ENCODE measurements around the gene ACOT9. TPM values are rescaled to one million over a fixed set of nuclear protein-coding genes. Genes with fewer than 3 reads are reported as not detected.
A peak's percentile ranks its signal among the peaks of the same experiment; 100 is the strongest.

ACOT9 gene
- total and polyA plus RNA-seq, 2 donors = 13.6 to 44.5 TPM

GRCh38 chrX:23785580-23785979, 42.5 kb upstream of the ACOT9 start:
- Histone ChIP-seq H3K27me3 (ENCODE audit: control insufficient read depth in 2 of 2, insufficient read depth in 1 of 2, low read length in 1 of 2) (no peaks in the 10 kb centered on the region), H3K4me3 (ENCODE audit: low read length in 2 of 2) (no peak overlapping the region), H3K4me1 (ENCODE audit: control insufficient read depth in 2 of 2, insufficient read depth in 2 of 2, low read length in 2 of 2) (peaks cover 2 to 5% of the 10 kb centered on the region in 2 donors), H3K9me3 (ENCODE audit: control insufficient read depth in 2 of 2, insufficient read depth in 1 of 2, low read length in 1 of 2) (no peaks in the 10 kb centered on the region), H3K27ac (ENCODE audit: low read depth in 1 of 2, low read length in 1 of 2) (no peak overlapping the region), H3K36me3 (ENCODE audit: control insufficient read depth in 2 of 2, insufficient read depth in 2 of 2, low read length in 1 of 2) (peaks cover 0 to 9% of the 10 kb centered on the region in 2 donors)
- 97% methylated on average over 2 of the region's 2 CpGs for WGBS
- DNase-seq (ENCODE audit: low read depth in 6 of 9, low spot score in 9 of 9) = no peak

DNA sequence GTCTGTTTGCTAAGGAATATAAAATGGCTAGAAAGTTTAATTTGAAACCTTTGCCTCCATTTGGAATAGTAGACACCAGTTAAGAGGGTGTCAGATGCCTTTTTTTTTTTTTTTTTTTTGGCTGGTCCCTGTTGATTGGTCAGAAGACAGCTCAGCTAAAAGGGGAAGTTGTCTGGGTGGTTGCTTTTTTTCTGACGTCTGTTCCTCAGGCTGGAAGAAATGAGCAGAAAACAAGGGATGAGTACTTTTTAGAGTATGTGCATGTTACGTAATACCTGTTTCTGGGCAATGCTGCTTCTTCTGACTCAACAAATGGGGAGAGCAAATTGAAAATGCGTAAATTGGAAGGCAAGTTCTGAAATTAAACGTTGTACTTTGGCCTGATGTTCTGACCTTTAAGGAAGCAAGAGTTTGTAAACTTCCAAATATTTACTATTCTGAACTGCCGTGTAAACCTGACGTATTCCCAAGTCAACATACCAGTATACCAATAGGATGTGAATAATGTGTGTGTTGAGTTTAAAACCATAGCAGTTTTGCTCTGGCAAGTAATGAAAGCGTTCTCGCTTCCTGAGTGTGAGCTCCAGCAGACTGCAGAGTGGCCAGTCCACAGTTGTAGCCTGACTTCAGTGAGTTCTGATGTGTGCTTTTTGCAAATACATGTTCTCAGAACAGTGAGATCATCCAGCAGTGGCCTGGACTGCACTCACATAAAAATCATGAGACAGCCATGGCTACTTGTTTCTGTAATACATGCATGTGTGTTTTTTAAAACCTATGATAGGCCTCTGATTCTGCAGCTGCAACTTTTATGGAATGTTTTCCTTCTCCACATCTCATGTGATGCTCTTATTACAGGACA, 41.6 kb upstream of the ACOT9 start:
- no peak for DNase-seq (ENCODE audit: low read depth in 6 of 9, low spot score in 9 of 9)
- 76% methylated on average over 8 of the region's 8 CpGs for WGBS

DNA sequence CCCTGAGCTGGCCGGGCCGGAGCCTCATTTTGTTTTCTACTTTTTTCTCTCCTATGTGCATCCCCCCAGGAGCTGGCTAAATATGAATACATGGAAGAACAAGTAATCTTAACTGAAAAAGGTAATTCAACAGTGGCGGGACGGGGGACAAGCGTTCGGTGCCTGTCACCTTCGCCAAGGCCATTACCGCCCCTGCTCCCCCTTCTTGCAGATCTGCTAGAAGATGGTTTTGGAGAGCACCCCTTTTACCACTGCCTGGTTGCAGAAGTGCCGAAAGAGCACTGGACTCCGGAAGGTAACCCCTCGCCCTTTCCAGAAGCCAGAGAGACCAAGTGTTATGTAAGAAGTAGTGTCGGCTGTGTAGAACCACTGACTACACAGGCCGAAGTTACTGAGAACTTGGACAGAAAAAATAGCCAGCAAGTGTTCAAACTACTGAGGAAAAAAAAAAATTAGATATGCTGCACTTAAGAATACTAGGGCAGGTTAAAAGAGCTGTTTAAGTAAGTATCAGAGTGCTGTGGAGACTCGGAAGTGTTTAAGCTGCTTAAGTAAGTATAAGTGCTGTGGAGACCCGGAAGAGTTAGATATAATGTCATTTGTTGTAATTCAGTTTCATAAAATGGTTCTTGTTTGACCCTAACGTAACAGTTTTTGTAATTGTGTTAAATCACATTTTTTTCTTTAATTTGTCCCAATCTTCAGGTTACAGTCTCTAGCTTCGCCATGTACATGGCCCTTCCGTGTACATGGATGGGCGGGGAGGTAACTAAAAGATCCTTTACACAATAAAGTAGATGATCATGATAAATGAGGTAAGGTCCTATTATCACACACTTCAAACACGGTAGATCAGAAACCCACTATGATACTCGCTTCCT, 40.8 kb upstream of the ACOT9 start:
- WGBS = 19% methylated on average over 21 of the region's 21 CpGs
- H3K4me1 ChIP-seq (ENCODE audit: control insufficient read depth in 2 of 2, insufficient read depth in 2 of 2, low read length in 2 of 2) = peaks cover 2 to 5% of the 10 kb centered on the region in 2 donors
- no peaks in the 10 kb centered on the region for H3K9me3 ChIP-seq (ENCODE audit: control insufficient read depth in 2 of 2, insufficient read depth in 1 of 2, low read length in 1 of 2)
- no peaks in the 10 kb centered on the region for H3K27me3 ChIP-seq (ENCODE audit: control insufficient read depth in 2 of 2, insufficient read depth in 1 of 2, low read length in 1 of 2)
- H3K36me3 ChIP-seq (ENCODE audit: control insufficient read depth in 2 of 2, insufficient read depth in 2 of 2, low read length in 1 of 2) = peaks cover 0 to 9% of the 10 kb centered on the region in 2 donors
- H3K4me3 ChIP-seq (ENCODE audit: low read length in 2 of 2) = peak overlapping the region; percentile 70 to 72
- DNase-seq (ENCODE audit: low read depth in 6 of 9, low spot score in 9 of 9) = peak in 1 of 9 donors; percentile 37
- H3K27ac ChIP-seq (ENCODE audit: low read depth in 1 of 2, low read length in 1 of 2) = peak overlapping the region; percentile 85 to 89

More for the DNA sequence above, 41.6 kb upstream of the ACOT9 start:
- Histone ChIP-seq H3K4me1 (ENCODE audit: control insufficient read depth in 2 of 2, insufficient read depth in 2 of 2, low read length in 2 of 2) (peaks cover 2 to 5% of the 10 kb centered on the region in 2 donors), H3K36me3 (ENCODE audit: control insufficient read depth in 2 of 2, insufficient read depth in 2 of 2, low read length in 1 of 2) (peaks cover 0 to 9% of the 10 kb centered on the region in 2 donors), H3K9me3 (ENCODE audit: control insufficient read depth in 2 of 2, insufficient read depth in 1 of 2, low read length in 1 of 2) (no peaks in the 10 kb centered on the region), H3K4me3 (ENCODE audit: low read length in 2 of 2) (peak overlapping the region; percentile 70 to 72), H3K27me3 (ENCODE audit: control insufficient read depth in 2 of 2, insufficient read depth in 1 of 2, low read length in 1 of 2) (no peaks in the 10 kb centered on the region), H3K27ac (ENCODE audit: low read depth in 1 of 2, low read length in 1 of 2) (peak overlapping the region in 1 of 2 donors; percentile 52)

- Histone ChIP-seq H3K36me3 (ENCODE audit: control insufficient read depth in 2 of 2, insufficient read depth in 2 of 2, low read length in 1 of 2) (peaks cover 0 to 9% of the 10 kb centered on the region in 2 donors), H3K27ac (ENCODE audit: low read depth in 1 of 2, low read length in 1 of 2) (peak within 1 kb of the TSS; percentile 85 to 89), H3K9me3 (ENCODE audit: control insufficient read depth in 2 of 2, insufficient read depth in 1 of 2, low read length in 1 of 2) (no peaks in the 10 kb centered on the region), H3K27me3 (ENCODE audit: control insufficient read depth in 2 of 2, insufficient read depth in 1 of 2, low read length in 1 of 2) (no peaks in the 10 kb centered on the region), H3K4me3 (ENCODE audit: low read length in 2 of 2) (peak within 1 kb of the TSS; percentile 70 to 72), H3K4me1 (ENCODE audit: control insufficient read depth in 2 of 2, insufficient read depth in 2 of 2, low read length in 2 of 2) (peaks cover 2 to 5% of the 10 kb centered on the region in 2 donors)
- DNase-seq (ENCODE audit: low read depth in 6 of 9, low spot score in 9 of 9) = peak; percentile 67 to 96 (median 88)
- under 1% methylated on average over 58 of the region's 58 CpGs for WGBS
Measured at GRCh38 chrX:23782863-23783588, 40.0 kb upstream of the ACOT9 start, which contains the start of gene SAT1. Gene SAT1 (plus strand): TSS chrX:23783173. CDS start chrX:23783352, 179 bp downstream.

GRCh38 chrX:23782455-23782854, 39.4 kb upstream of the ACOT9 start:
- peaks cover 0 to 9% of the 10 kb centered on the region in 2 donors for H3K36me3 ChIP-seq (ENCODE audit: control insufficient read depth in 2 of 2, insufficient read depth in 2 of 2, low read length in 1 of 2)
- H3K9me3 ChIP-seq (ENCODE audit: control insufficient read depth in 2 of 2, insufficient read depth in 1 of 2, low read length in 1 of 2) = no peaks in the 10 kb centered on the region
- H3K27ac ChIP-seq (ENCODE audit: low read depth in 1 of 2, low read length in 1 of 2) = peak overlapping the region in 1 of 2 donors; percentile 57
- no peaks in the 10 kb centered on the region for H3K27me3 ChIP-seq (ENCODE audit: control insufficient read depth in 2 of 2, insufficient read depth in 1 of 2, low read length in 1 of 2)
- no peak overlapping the region for H3K4me3 ChIP-seq (ENCODE audit: low read length in 2 of 2)
- DNase-seq (ENCODE audit: low read depth in 6 of 9, low spot score in 9 of 9) = no peak
- peaks cover 2 to 5% of the 10 kb centered on the region in 2 donors for H3K4me1 ChIP-seq (ENCODE audit: control insufficient read depth in 2 of 2, insufficient read depth in 2 of 2, low read length in 2 of 2)
- 80% methylated on average over 6 of the region's 6 CpGs for WGBS

DNA sequence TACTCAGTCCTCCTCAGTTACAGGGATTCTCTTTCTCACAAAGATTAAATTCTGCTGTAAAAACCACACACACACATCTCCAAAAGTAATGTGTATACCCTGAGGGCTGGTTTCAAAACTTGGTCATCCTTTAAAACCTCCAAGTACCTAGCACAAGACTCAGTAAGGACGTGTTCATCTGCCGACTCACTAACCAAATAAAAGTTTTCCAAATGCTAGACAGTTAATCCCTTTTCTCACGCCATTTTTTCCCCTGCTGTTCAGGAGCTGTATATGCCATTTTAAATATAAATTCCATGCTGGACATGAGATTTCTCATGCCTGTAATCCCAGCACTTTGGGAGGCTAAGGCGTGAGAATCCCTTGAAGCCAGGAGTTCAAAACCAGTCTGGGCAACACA, 35.9 kb upstream of the ACOT9 start:
- no peaks in the 10 kb centered on the region for H3K36me3 ChIP-seq (ENCODE audit: control insufficient read depth in 2 of 2, insufficient read depth in 2 of 2, low read length in 1 of 2)
- no peak overlapping the region for H3K27ac ChIP-seq (ENCODE audit: low read depth in 1 of 2, low read length in 1 of 2)
- H3K4me1 ChIP-seq (ENCODE audit: control insufficient read depth in 2 of 2, insufficient read depth in 2 of 2, low read length in 2 of 2) = peaks cover 0 to 3% of the 10 kb centered on the region in 2 donors
- H3K27me3 ChIP-seq (ENCODE audit: control insufficient read depth in 2 of 2, insufficient read depth in 1 of 2, low read length in 1 of 2) = no peaks in the 10 kb centered on the region
- no peaks in the 10 kb centered on the region for H3K9me3 ChIP-seq (ENCODE audit: control insufficient read depth in 2 of 2, insufficient read depth in 1 of 2, low read length in 1 of 2)
- no peak overlapping the region for H3K4me3 ChIP-seq (ENCODE audit: low read length in 2 of 2)
- WGBS = 96% methylated on average over 4 of the region's 4 CpGs
- no peak for DNase-seq (ENCODE audit: low read depth in 6 of 9, low spot score in 9 of 9)

DNA sequence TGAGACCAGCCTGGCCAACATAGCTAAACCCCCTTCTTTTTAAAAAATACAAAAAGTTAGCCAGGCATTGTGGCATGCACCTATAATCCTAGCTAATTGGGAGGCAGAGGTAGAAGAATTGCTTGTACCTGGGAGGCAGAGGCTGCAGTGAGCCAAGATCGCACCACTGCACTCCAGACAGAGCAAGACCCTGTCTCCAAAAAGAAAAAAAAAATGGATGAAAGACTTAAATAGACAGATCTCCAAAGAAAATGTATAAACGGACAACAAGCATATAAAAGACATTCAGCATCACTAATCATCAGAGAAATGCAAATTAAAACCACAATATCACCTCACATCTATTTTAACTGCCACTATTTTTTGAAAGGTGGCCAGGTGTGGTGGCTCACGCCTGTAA, 33.3 kb upstream of the ACOT9 start:
- Histone ChIP-seq H3K4me1 (ENCODE audit: control insufficient read depth in 2 of 2, insufficient read depth in 2 of 2, low read length in 2 of 2) (peaks cover 0 to 5% of the 10 kb centered on the region in 2 donors), H3K27me3 (ENCODE audit: control insufficient read depth in 2 of 2, insufficient read depth in 1 of 2, low read length in 1 of 2) (no peaks in the 10 kb centered on the region), H3K27ac (ENCODE audit: low read depth in 1 of 2, low read length in 1 of 2) (no peak overlapping the region), H3K4me3 (ENCODE audit: low read length in 2 of 2) (no peak overlapping the region), H3K9me3 (ENCODE audit: control insufficient read depth in 2 of 2, insufficient read depth in 1 of 2, low read length in 1 of 2) (no peaks in the 10 kb centered on the region), H3K36me3 (ENCODE audit: control insufficient read depth in 2 of 2, insufficient read depth in 2 of 2, low read length in 1 of 2) (no peaks in the 10 kb centered on the region)
- WGBS = 91% methylated on average over 3 of the region's 3 CpGs
- DNase-seq (ENCODE audit: low read depth in 6 of 9, low spot score in 9 of 9) = no peak

- H3K27ac ChIP-seq (ENCODE audit: low read depth in 1 of 2, low read length in 1 of 2) = peak overlapping the region in 1 of 2 donors; percentile 67
- H3K4me3 ChIP-seq (ENCODE audit: low read length in 2 of 2) = no peak overlapping the region
- H3K9me3 ChIP-seq (ENCODE audit: control insufficient read depth in 2 of 2, insufficient read depth in 1 of 2, low read length in 1 of 2) = no peaks in the 10 kb centered on the region
- no peaks in the 10 kb centered on the region for H3K36me3 ChIP-seq (ENCODE audit: control insufficient read depth in 2 of 2, insufficient read depth in 2 of 2, low read length in 1 of 2)
- no peaks in the 10 kb centered on the region for H3K27me3 ChIP-seq (ENCODE audit: control insufficient read depth in 2 of 2, insufficient read depth in 1 of 2, low read length in 1 of 2)
- peak in 2 of 9 donors; percentile 12 to 59 for DNase-seq (ENCODE audit: low read depth in 6 of 9, low spot score in 9 of 9)
- WGBS = 47% methylated on average over 3 of the region's 3 CpGs
- H3K4me1 ChIP-seq (ENCODE audit: control insufficient read depth in 2 of 2, insufficient read depth in 2 of 2, low read length in 2 of 2) = peaks cover 0 to 5% of the 10 kb centered on the region in 2 donors
Measured at GRCh38 chrX:23773601-23774175, 30.6 kb upstream of the ACOT9 start.
